Superior temporal gyrus (tissue), 1 donor: ENCODE measurements around the gene FRMPD1.
A peak's percentile ranks its signal among the peaks of the same experiment; 100 is the strongest.

Source experiments
- DNase-seq: peaks from one replicate; pipeline ENCODE4 v3.0.0-alpha.2; 2016; ENCODE audit errors: extremely low spot score

FRMPD1 gene

GRCh38 chr9:37626708-37627292, 24.0 kb upstream of the FRMPD1 start:
- no peak for DNase-seq

DNA sequence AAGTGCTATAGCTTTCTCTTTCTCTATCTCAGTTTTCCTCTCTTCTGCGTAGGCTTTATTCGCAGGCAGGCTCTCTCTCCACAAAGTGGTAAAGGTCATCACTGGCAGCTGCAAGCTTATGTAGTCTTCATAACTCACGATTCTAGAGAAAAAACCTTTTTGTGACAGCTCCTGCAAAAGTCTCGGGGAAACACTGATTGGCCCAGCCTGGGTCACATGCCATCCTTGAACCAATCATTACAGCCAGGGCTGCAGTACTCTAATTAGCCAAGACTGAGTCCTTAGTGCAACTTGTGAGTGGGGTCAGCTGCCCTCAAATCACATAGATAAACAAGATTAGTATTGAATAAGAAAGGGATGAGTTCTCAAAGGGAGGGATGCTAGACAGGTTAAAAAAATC, 18.3 kb upstream of the FRMPD1 start:
- no peak for DNase-seq

GRCh38 chr9:37635808-37636207, 14.9 kb upstream of the FRMPD1 start:
- DNase-seq = no peak

DNA sequence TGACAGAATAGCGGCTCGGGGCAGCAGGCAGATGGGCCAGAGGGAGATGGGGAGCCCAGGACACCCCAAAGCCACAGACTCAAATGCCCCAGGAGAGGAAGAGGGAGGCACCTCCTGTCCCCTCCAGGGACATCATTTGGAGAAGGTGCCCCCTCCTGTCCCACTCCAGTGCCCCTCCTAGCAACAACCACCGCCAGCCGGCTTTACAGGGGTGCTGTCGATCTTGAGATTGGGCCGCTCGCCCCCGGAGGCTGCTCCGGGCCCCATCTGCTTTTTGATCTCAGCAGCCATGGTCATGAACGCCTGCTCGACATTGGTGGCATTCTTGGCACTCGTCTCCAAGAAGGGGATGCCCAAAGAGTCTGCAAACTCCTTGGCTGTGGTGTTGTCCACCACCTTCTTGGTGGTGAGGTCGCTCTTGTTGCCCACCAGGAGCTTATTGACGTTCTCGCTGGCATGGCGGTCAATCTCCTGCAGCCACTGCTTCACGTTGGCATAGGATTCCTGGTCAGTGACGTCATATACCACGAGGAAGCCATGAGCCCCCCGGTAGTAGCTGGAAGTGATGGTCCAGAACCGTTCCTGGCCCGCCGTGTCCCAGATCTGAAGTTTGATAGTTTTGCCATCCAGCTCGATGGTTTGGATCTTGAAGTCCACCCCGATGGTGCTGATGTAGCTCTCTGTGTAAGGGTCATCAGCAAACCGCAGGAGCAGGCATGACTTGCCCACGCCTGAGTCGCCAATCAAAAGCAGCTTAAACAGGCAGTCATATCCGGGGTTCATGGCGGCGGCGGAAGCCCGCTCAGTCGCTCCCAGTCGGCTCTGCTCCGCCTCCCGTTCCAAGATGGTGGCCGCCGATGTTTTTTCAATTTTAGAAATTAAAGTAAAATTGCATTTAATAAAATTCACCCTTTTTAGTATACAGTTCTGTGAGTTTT, 14.0 kb upstream of the FRMPD1 start:
- no peak for DNase-seq

GRCh38 chr9:37639109-37639762, 11.5 kb upstream of the FRMPD1 start:
- no peak for DNase-seq

GRCh38 chr9:37639841-37640240, 10.9 kb upstream of the FRMPD1 start:
- DNase-seq = no peak

GRCh38 chr9:37640246-37640645, 10.5 kb upstream of the FRMPD1 start:
- no peak for DNase-seq

DNA sequence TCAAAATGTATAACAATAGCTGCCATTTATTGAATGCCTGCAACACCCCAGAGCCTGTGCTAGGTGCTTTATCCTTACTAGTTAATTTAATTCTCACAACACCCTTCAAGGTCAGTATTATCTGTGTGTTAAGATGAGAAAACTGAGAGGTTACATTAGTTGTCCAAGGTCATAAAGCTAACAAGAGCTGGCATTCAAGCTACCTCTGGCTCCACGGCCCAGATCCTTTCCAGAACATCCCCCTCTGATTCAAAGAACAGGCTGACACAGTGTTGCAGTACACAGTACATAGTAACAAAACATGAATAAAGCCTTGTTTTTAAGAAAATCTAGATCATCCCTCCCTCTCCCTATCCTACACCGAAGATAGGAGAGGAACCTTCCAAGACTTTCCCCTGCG, 9.4 kb upstream of the FRMPD1 start:
- no peak for DNase-seq

DNA sequence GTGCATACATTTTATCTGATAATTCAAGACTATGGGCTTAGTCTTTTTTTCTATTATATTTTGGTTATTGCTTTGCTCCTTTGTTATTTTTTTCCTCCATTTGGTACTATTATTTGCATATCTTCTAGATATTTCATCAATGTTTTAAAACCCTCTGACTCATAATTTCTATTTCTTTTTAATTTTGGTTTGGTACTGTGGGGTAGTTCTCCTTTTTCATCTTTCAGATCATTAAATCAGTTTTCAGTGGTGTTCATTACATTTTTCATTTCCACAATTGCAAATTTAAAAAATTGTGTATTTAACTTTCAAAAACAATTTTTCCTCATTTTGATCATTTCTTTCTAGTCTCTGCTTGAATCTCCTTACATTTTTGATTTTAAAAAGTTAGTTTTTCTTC, 7.5 kb upstream of the FRMPD1 start:
- no peak for DNase-seq

- no peak for DNase-seq
These were observed 4.7 kb upstream of the FRMPD1 start for GRCh38 chr9:37645903-37646506.

DNA sequence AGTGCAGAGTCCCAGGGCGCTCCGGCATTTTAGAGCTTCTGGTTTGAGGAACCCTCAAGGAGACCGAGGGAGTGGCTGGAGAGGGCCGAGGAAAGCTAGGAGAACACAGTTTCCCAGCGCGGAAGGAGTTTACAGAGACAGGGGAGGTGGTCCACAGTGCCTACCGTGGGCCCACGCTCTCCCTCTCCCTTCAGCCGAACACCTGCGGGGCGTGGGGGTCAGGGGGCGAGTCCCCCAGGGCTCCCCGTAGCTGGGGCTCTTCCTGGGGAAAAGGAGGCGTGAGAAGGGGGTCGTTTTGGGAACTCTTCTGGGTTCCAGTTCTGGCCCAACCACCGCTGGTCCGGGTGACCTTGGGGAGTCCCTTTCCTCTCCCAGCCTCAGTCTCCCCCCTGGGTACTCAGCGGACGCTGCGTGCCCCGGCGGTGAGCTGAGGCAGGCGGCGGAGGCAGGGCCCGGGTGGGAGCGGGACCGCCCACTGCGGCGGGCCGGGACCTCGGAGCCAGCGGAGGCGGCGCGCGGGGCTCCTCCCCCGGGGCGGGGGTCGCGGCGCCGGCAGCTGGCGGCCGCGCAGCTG, 368 bp upstream of the FRMPD1 start:
- no peak for DNase-seq

GRCh38 chr9:37652261-37652660, 1.5 kb downstream of the FRMPD1 start:
- no peak for DNase-seq

GRCh38 chr9:37653385-37653784, 2.6 kb downstream of the FRMPD1 start:
- no peak for DNase-seq

DNA sequence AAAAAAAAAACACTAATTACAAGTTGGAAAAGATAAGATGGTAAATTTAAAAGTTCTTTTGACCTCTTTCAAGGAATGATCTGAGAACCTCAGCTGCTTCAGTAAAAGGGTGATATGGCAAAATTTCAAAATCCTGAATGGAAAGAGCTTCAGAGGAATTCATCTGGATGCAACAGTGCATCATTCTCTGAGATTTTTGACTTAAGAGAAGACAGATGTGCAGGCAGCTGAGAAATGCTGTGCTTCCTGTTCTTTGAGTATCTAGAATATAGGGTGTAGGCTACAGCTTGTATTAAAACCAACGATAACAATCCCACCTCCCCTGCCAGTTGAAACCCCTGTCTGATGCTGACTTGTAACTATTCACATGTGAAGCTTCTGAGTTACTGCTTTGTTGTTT, 6.2 kb downstream of the FRMPD1 start:
- DNase-seq = no peak

DNA sequence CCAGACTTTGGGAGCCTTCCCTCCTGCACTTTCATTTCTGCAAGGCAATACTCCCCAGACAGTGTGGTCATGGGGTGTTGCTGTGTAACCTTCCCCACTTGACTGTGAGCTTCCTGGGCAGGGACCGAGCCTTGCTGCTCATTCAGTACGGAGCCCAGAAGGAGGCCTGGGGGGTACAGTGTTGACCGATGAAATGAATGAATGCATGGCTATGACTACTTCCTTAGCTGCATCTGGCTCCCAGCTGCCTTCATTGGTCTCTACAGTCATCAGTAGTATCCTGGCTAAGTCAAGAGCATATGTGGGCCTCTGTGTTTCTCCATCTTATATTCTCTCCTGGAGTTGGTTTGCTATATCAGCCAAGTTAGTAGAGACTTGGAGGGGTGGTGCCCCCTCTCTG, 9.9 kb downstream of the FRMPD1 start:
- no peak for DNase-seq

DNA sequence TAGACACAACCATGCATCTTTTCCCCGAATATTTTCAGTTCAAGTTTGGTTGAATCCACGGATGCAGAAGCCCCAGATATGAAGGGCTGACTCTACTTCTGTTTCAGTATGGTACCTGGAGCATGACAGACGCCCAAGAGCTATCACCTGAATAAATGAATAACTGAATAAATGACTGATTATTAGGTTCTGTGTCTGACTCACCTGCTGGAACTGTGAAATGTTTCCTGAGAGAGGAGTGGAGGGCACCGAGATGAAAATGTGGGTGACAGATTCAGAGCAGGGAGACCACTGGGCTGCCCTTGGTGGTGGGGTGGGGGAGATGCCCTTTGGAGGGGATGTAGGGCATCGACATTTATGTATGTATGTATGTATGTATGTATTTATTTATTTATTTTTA, 13.2 kb downstream of the FRMPD1 start:
- no peak for DNase-seq

DNA sequence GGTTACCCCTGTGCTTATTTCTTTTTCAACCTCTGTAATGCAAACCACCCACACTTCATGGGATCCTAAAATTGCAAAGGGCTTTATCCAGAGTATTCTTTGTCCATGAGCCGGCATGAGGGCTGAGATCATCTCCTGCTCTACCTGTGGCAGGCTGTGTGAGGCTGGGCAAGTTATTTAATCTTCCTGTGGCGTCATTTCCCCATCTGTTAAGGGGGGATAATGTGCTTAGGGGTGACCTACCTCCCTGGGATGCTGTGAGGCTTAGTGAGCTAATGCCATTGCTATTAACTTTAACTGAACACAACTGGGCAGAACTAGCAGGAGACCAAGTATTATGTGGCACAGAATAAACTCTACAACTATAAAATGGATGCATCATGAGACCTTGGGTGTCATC, 17.0 kb downstream of the FRMPD1 start:
- DNase-seq = no peak

DNA sequence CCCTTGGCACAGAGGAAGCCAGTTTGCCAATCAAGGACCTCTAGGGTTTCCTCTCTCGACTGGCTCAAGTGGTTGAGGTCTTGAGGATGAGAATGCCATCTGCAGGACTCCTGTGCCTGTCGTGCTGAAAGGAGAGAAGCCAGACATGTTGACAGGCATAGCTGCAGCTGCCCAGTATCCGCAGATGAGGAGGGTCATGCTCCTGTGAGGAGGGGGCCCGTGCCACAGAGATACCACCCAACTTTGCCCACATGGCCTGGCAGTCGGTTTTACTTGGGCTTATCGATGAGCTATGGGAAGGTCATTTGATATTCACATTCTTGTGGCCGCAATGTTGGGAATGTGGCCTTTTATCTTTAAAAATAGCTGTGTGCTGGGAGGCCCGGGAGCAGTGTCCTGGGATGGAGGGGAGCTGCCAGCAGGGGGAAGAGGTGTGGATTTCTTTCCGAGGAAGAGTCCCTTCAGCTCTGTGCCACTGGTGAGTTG, 17.4 kb downstream of the FRMPD1 start:
- DNase-seq = no peak

GRCh38 chr9:37669232-37669631, 18.5 kb downstream of the FRMPD1 start:
- DNase-seq = no peak

- no peak for DNase-seq
These were observed 24.9 kb downstream of the FRMPD1 start for GRCh38 chr9:37675661-37676060.

- DNase-seq = peak; percentile 78
These were observed 25.7 kb downstream of the FRMPD1 start for GRCh38 chr9:37676411-37676830.

GRCh38 chr9:37677435-37677834, 26.7 kb downstream of the FRMPD1 start:
- DNase-seq = no peak
